OCI-LY7 (cell line): ENCODE data around the gene FAM171A2. TPM values are rescaled to one million over a fixed set of nuclear protein-coding genes. Genes with fewer than 3 reads are reported as not detected.

Source experiments
- BruUV-seq: library from RNA; stranded (reverse); fragments of 400-500 nt; replicated peaks from 2 replicates; lab custom pipeline; 2021; lab: Mats Ljungman, UMichigan
- CTCF ChIA-PET: fragments of 300-600 bp; sonication (Branson Sonifier 250); formaldehyde crosslinking; loops from one replicate; lab custom pipeline; 2022; ENCODE audit warnings: antibody characterized with exemption; ENCODE audit not compliant: unreplicated experiment; lab: Charles Lee
- POLR2A ChIA-PET: fragments of 300-600 bp; sonication (Branson Sonifier 250); formaldehyde crosslinking; loops from one replicate; lab custom pipeline; 2022; ENCODE audit warnings: antibody characterized with exemption; lab: Charles Lee
- DNase-seq: peaks from one replicate; pipeline ENCODE4 v3.0.0-alpha.2; 2015; ENCODE audit warnings: low spot score
- H2AFZ ChIP-seq: fragments of 200-600 bp; sonication (generic), shearing (Covaris generic); 2 replicates; pipeline ENCODE4 v1.6.1; 2014; ENCODE audit warnings: mild to moderate bottlenecking, antibody characterized with exemption, low read length, moderate library complexity
- H3K27ac ChIP-seq: fragments of 200-600 bp; sonication (generic); 2 replicates; pipeline ENCODE4 v1.5.1; 2014; ENCODE audit warnings: mixed run types, low read depth, mild to moderate bottlenecking, moderate library complexity, low read length, inconsistent platforms; ENCODE audit not compliant: poor library complexity, severe bottlenecking
- H3K36me3 ChIP-seq: fragments of 200-600 bp; sonication (generic); 2 replicates; pipeline ENCODE4 v1.6.1; 2014; ENCODE audit warnings: mild to moderate bottlenecking, antibody characterized with exemption, low read length, moderate library complexity, mixed read lengths; ENCODE audit not compliant: insufficient read depth
- H3K4me1 ChIP-seq: fragments of 200-600 bp; sonication (generic); 2 replicates; pipeline ENCODE4 v1.5.1; 2014; ENCODE audit warnings: mild to moderate bottlenecking, low read length; ENCODE audit not compliant: insufficient read depth, poor library complexity, severe bottlenecking
- H3K4me2 ChIP-seq: fragments of 200-600 bp; sonication (generic); 2 replicates; pipeline ENCODE4 v1.6.1; 2014; ENCODE audit warnings: mild to moderate bottlenecking, low read length
- H3K4me3 ChIP-seq: fragments of 200-600 bp; sonication (generic); 2 replicates; pipeline ENCODE4 v1.5.1; 2014; ENCODE audit warnings: mild to moderate bottlenecking, low read depth, low read length; ENCODE audit not compliant: poor library complexity, severe bottlenecking
- H3K79me2 ChIP-seq: fragments of 200-600 bp; sonication (generic); 2 replicates; pipeline ENCODE4 v1.6.1; 2016; ENCODE audit warnings: low read depth, mild to moderate bottlenecking, low read length, moderate library complexity, mixed read lengths; ENCODE audit not compliant: insufficient read depth
- H3K9me2 ChIP-seq: fragments of 200-600 bp; sonication (generic); 2 replicates; pipeline ENCODE4 v1.6.1; 2016; ENCODE audit warnings: mild to moderate bottlenecking, low read length, mixed read lengths; ENCODE audit not compliant: insufficient read depth
- H3K9me3 ChIP-seq: fragments of 200-600 bp; sonication (generic); 2 replicates; pipeline ENCODE4 v1.6.1; 2014; ENCODE audit warnings: mild to moderate bottlenecking, mixed run types, low read length, mixed read lengths
- H4K20me1 ChIP-seq: fragments of 200-600 bp; sonication (generic); 2 replicates; pipeline ENCODE4 v1.6.1; 2014; ENCODE audit warnings: mild to moderate bottlenecking, antibody characterized with exemption, low read length, moderate library complexity, mixed read lengths; ENCODE audit not compliant: insufficient read depth
- EZH2phosphoT487 ChIP-seq: fragments of 200-600 bp; sonication (generic); IDR thresholded peaks from 2 replicates; pipeline ENCODE4 v1.6.1; 2018; ENCODE audit warnings: low read depth, borderline replicate concordance, mild to moderate bottlenecking, mixed run types, antibody characterized with exemption, low read length, moderate library complexity, mixed read lengths
- intact Hi-C: fragments of 100-400 bp; cut with micrococcal nuclease; formaldehyde crosslinking; loops from one replicate; pipeline ENCODE4 v1.10.0; 2022; ENCODE audit not compliant: unreplicated experiment
- total RNA-seq, 2 experiments: library from RNA; depleted of rRNA in 1 of 2; stranded (reverse); fragments of >200 nt in 1 of 2; shearing (Covaris generic) in 1 of 2; gene quantifications; 2 replicates each; pipeline ENCODE4 v1.2.3, GENCODE V29; 2014 to 2022
- TF ChIP-seq, protein P1 (sequence below): fragments of 200-600 bp; sonication (generic); conservative IDR thresholded peaks from 2 replicates; pipeline ENCODE4 v1.5.1; 2014; ENCODE audit warnings: mild to moderate bottlenecking, antibody characterized with exemption, low read length, moderate library complexity, mixed read lengths

Gene FAM171A2
- total RNA-seq, 2 experiments from 2014 or later = 3.4 to 4.6 TPM

DNA sequence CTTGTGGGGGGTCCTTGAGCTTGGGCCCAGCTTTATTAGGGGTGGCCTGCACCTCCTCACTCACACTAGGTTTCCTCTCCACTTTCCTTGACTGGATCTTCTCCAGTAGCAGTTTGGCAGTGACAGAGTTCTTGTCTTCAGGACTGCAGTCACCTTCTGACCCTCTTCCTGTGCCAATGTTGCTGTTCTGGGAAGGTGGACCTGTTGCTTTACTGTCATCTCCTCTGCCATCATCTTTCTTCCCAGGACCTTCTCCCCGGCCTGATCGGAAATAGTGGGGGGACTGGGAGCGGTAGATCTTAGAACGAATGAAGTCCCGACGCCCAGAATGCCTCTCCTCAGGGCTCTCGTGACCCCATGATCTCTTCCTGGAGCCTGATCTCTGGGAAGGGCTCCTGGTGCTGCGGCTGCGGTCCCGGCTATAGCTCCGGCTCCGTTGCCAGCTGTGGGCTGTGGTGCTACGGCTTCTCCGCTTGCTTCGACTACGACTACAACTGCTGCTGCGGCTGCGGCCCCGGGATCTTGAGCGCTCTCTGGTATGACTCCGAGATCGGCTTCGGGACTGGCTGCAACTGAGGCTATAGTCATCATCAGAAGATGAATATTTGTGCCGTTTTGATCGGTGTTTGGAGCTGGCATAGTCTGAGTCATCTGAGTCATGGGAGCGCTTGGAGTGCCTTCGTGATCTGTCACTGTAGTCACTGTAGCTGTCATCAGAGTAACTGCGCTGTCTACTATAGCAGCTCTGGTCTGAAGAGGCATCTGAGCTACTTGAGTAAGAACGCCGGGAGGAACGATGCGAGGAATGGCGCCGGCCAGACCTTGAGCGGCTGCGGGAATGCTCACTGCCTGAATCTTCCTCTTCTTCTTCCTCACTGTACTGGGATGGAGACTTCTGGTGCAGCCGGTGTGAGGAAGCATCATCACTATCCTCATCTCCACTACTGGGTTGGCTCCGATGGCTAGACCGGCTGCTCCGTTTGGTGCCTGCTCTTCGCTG, 35.3 kb upstream of the FAM171A2 start:
- ChIA-PET CTCF (no interaction called here), POLR2A (interaction anchor here (0.8 to 1.1 kb wide), 2 partner anchors 13 to 75 kb away, joined by 3 to 4 read pairs; no protein-coding TSS in a partner anchor)
- no peaks in the 10 kb centered on the region for H4K20me1 ChIP-seq
- no TSS peak for BruUV-seq
- H3K79me2 ChIP-seq = no peaks in the 10 kb centered on the region
- H3K36me3 ChIP-seq = peaks cover 63% of the 10 kb centered on the region
- no peak overlapping the region for H3K4me3 ChIP-seq
- H3K9me2 ChIP-seq = no peaks in the 10 kb centered on the region
- H3K27ac ChIP-seq = no peak overlapping the region
- no peak for DNase-seq
- no peak for TF ChIP-seq EZH2phosphoT487
- TF ChIP-seq, protein P1, sequence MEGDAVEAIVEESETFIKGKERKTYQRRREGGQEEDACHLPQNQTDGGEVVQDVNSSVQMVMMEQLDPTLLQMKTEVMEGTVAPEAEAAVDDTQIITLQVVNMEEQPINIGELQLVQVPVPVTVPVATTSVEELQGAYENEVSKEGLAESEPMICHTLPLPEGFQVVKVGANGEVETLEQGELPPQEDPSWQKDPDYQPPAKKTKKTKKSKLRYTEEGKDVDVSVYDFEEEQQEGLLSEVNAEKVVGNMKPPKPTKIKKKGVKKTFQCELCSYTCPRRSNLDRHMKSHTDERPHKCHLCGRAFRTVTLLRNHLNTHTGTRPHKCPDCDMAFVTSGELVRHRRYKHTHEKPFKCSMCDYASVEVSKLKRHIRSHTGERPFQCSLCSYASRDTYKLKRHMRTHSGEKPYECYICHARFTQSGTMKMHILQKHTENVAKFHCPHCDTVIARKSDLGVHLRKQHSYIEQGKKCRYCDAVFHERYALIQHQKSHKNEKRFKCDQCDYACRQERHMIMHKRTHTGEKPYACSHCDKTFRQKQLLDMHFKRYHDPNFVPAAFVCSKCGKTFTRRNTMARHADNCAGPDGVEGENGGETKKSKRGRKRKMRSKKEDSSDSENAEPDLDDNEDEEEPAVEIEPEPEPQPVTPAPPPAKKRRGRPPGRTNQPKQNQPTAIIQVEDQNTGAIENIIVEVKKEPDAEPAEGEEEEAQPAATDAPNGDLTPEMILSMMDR = no peak
- intact Hi-C loops = no loop called here
- H3K4me1 ChIP-seq = peaks cover 5% of the 10 kb centered on the region
- no peaks in the 10 kb centered on the region for H3K9me3 ChIP-seq
- H3K4me2 ChIP-seq = no peak overlapping the region
- no peak overlapping the region for H2AFZ ChIP-seq

- BruUV-seq = no TSS peak
- Histone ChIP-seq H3K9me3 (no peaks in the 10 kb centered on the region), H2AFZ (no peak overlapping the region), H3K36me3 (peaks cover 52% of the 10 kb centered on the region), H3K27ac (no peak overlapping the region), H3K9me2 (no peaks in the 10 kb centered on the region), H3K4me1 (peaks cover 3% of the 10 kb centered on the region), H3K79me2 (no peaks in the 10 kb centered on the region), H3K4me2 (no peak overlapping the region), H4K20me1 (no peaks in the 10 kb centered on the region), H3K4me3 (no peak overlapping the region)
- CTCF ChIA-PET = no interaction called here
- TF ChIP-seq EZH2phosphoT487 = no peak
- TF ChIP-seq, protein P1 = no peak
- no peak for DNase-seq
- intact Hi-C loops = no loop called here
- POLR2A ChIA-PET = interaction anchor here (0.8 to 1.1 kb wide), 2 partner anchors 15 to 77 kb away, joined by 3 to 4 read pairs; no protein-coding TSS in a partner anchor
Observed at GRCh38 chr17:44397479-44398440, 34.1 kb upstream of the FAM171A2 start.
